ENCODE results near the gene MYO1H. TPM values are rescaled to one million over a fixed set of nuclear protein-coding genes. Genes with fewer than 3 reads are reported as not detected.
"Not testable (repeated sequence)": the region's sequence is repeated elsewhere in the genome, so short reads cannot be mapped to it uniquely, and the experiment has no call there.

Gene MYO1H
- total RNA-seq, 4 donors from 2014 or later = 0.13 to 0.88 (median 0.67) TPM; not detected in 1

GRCh38 chr12:109473526-109474270, 126.0 kb downstream of the MYO1H start:
- peak overlapping the region; percentile 97 to 99 (median 98) for H3K27ac ChIP-seq
- H3K4me3 ChIP-seq (replicated peaks in 1 of 3); H3K36me3 ChIP-seq; intact Hi-C loops (cut with DNase I); H3K9me3 ChIP-seq; H3K27me3 ChIP-seq: not testable (repeated sequence)
- 46 to 55% methylated on average over 16 of the region's 16 CpGs for WGBS, 2 donors
- peak in 1 of 2 donors; percentile 30 for TF ChIP-seq POLR2A (IDR thresholded peaks at IDR 0.05)
- TF ChIP-seq CTCF (IDR thresholded peaks at IDR 0.05) = peak in 1 of 6 experiments; percentile 14
- peak; percentile 93 for DNase-seq
- H3K4me1 ChIP-seq = peaks cover 58 to 80% of the 10 kb centered on the region in 2 donors

GRCh38 chr12:109475121-109475520, 127.4 kb downstream of the MYO1H start:
- H3K9me3 ChIP-seq = no peaks in the 10 kb centered on the region
- intact Hi-C loops (cut with DNase I) = loop anchor here (5.0 kb wide), 1 partner anchor 43 kb away; no protein-coding TSS in a partner anchor
- peak overlapping the region; percentile 97 to 99 (median 98) for H3K27ac ChIP-seq
- TF ChIP-seq POLR2A (IDR thresholded peaks at IDR 0.05) = no peak
- no peak for TF ChIP-seq CTCF (IDR thresholded peaks at IDR 0.05)
- 87 to 91% methylated on average over 7 of the region's 7 CpGs for WGBS, 2 donors
- no peak for DNase-seq
- H3K36me3 ChIP-seq = no peaks in the 10 kb centered on the region
- peak overlapping the region in 1 of 3 donors; percentile 3 for H3K4me3 ChIP-seq (replicated peaks in 1 of 3)
- no peaks in the 10 kb centered on the region for H3K27me3 ChIP-seq
- H3K4me1 ChIP-seq = peaks cover 59 to 70% of the 10 kb centered on the region in 2 donors

- Histone ChIP-seq H3K4me1 (peaks cover 54 to 60% of the 10 kb centered on the region in 2 donors), H3K4me3 (replicated peaks in 1 of 3) (peak overlapping the region; percentile 79 to 97 (median 87)), H3K27me3 (no peaks in the 10 kb centered on the region), H3K27ac (peak overlapping the region; percentile 97 to 99 (median 98)), H3K36me3 (no peaks in the 10 kb centered on the region), H3K9me3 (no peaks in the 10 kb centered on the region)
- TF ChIP-seq CTCF (IDR thresholded peaks at IDR 0.05) = no peak
- TF ChIP-seq POLR2A (IDR thresholded peaks at IDR 0.05) = no peak
- peak; percentile 35 to 41 for DNase-seq
- intact Hi-C loops (cut with DNase I) = loop anchor here (5.0 kb wide), 1 partner anchor 44 kb away; no protein-coding TSS in a partner anchor
- WGBS, 2 donors = 9 to 12% methylated on average over 19 of the region's 19 CpGs
These were observed 128.5 kb downstream of the MYO1H start for GRCh38 chr12:109475993-109476806.

- intact Hi-C loops (cut with DNase I) = loop anchor here (5.0 kb wide), 1 partner anchor 44 kb away; no protein-coding TSS in a partner anchor
- WGBS, 2 donors = 0% methylated on average over 11 of the region's 11 CpGs
- no peaks in the 10 kb centered on the region for H3K27me3 ChIP-seq
- H3K4me3 ChIP-seq (replicated peaks in 1 of 3) = peak overlapping the region; percentile 79 to 97 (median 87)
- no peak for DNase-seq
- H3K9me3 ChIP-seq = no peaks in the 10 kb centered on the region
- TF ChIP-seq CTCF (IDR thresholded peaks at IDR 0.05) (no peak), POLR2A (IDR thresholded peaks at IDR 0.05) (no peak)
- H3K27ac ChIP-seq = peak overlapping the region; percentile 97 to 99 (median 98)
- peaks cover 49 to 54% of the 10 kb centered on the region in 2 donors for H3K4me1 ChIP-seq
- no peaks in the 10 kb centered on the region for H3K36me3 ChIP-seq
These were observed 129.1 kb downstream of the MYO1H start for GRCh38 chr12:109476807-109477184.
